ENCODE measurements around the gene GADD45GIP1.
A peak's percentile ranks its signal among the peaks of the same experiment; 100 is the strongest.
"Not testable (repeated sequence)": the region's sequence is repeated elsewhere in the genome, so short reads cannot be mapped to it uniquely, and the experiment has no call there.

Gene GADD45GIP1

DNA sequence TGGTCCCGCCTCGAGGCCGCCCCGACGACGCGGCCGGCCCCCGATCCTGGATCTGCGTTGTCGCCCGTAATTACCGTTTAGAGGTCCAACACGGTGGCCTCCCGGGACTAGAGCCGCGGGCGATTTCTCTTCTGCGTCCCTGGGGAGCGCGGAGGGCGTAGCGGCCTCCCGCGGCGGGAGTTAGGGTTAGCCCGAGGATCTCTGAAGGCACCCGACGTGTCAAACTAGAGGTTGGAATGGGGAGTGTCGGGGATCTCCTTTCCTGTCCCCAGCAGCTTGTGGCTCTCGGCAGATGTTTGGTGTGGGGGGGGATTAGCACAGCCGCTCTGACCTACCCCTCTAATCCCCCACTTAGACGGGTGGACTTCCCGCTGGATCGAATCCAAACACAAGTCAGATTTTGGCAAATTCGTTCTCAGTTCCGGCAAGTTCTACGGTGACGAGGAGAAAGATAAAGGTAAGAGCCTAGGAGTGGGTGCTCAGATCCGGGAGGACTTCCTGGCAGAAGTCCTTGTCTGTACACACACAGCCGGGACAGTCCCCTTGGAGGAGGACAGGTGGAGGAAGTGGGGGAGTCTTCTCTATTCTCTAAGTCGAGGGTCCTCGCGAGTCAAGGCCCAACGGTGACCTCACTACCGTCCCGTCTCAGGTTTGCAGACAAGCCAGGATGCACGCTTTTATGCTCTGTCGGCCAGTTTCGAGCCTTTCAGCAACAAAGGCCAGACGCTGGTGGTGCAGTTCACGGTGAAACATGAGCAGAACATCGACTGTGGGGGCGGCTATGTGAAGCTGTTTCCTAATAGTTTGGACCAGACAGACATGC lies 18.0 kb downstream of the GADD45GIP1 start:
- DNase-seq = no peak

DNA sequence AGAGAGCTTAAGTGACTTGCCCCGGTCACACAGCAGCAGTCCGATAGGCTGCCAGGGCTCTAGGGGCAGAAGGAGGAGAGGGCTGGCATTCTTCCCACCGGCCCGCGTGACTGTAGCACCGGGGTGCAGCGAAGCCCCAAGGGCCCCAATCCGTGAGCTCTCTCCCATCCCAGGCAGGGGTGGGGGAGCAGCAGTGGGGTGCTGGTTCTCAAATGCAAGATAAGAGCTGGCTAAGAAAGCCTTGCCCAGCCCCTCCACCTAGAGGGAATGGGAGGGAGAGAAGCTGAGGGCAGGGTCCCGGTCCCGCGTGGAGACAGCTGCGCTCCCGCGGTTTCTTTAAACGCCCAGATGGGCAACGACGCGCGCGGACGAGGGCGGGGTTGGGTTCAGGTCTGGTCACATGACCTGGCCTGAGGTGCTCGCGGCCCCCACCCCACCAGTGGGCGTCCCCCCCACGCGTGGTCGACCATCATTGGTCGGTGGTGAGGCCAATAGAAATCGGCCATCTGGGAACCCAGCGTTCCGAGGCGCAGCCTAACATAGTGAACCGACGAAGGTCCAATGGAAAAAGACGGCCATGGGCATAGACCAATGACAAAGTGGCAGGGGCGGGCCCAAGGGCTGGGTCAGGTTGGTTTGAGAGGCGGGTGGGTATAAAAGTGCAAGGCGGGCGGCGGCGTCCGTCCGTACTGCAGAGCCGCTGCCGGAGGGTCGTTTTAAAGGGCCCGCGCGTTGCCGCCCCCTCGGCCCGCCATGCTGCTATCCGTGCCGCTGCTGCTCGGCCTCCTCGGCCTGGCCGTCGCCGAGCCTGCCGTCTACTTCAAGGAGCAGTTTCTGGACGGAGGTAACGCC lies 18.9 kb downstream of the GADD45GIP1 start, which contains the start of gene CALR:
CALR (plus strand) TSS at position 683 of the 852 bp plus-strand sequence; CDS start at position 754, 71 bp downstream.
- DNase-seq = peak; percentile 98

DNA sequence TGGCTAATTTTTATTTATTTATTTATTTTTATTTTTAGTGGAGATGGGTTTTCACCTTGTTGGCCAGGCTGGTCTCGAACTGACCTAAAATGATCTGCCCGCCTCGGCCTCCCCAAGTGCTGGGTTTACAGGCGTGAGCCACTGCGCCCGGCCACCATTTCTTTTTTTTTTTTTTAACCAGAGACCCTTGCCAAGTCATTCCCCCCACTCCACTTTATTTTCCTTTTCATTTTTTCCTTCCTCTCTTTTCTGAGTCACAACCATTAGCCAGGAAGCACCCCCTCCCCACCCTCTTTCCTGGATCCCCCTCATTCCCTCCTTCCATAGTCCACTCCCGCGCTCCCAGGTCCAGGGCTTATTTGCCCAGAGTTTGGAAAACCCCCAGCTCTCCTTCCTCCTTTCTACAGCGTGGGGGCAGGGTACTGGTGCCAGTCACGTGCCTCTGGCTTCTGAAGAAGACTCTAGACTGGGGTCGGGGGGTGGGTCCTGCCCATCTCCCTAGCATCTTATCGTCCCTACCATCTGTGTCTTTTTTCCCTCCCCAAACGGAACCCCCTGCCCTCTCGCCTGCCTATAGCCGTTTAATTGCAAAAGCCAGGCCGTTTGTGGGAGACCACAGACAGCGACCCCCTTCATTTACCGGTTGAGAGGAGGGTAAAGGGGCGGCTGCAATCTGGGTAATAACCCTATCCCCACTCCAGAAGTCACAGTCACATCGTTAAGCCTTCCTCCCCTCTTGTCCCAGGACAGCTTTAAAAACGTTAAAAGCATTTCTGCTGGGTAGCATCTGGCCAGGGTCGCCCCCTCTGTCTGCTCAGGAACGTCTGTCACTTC lies 19.7 kb downstream of the GADD45GIP1 start:
- no peak for DNase-seq

DNA sequence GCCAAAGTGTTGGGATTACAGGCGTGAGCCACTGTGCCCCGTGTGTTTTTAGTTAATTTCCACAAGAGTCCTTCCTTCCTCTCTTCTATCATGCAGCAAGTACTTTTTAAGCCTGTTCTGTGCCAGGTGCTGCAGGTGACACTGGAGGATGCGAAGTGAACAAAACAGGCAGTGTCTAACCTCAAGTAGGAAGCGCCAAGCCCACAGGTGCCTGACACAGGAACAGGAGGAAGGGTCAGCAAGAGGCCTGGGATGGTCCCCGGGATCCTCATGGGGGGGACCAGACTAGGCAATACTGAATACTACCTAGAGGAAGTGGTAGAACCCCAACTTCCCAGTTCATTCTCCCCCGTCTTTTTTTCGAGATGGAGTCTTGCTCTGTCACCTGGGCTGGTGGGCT lies 20.4 kb downstream of the GADD45GIP1 start:
- DNase-seq = no peak

DNA sequence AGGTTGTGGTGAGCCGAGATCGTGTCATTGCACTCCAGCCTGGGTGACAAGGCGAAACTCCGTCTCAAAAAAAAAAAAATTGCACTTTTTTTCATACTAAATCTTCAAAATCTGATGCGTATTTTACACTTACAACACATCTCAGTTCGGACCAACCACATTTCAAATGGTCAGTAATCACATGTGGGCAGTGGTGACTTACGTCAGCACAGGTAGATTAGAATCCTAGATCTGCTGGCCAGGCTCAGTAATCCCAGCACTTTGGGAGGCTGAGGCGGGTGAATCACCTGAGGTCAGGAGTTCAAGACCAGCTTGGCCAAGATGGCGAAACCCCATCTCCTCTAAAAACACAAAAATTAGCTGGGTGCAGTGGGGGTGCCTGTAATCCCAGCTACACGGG lies 22.0 kb downstream of the GADD45GIP1 start:
- DNase-seq = no peak

DNA sequence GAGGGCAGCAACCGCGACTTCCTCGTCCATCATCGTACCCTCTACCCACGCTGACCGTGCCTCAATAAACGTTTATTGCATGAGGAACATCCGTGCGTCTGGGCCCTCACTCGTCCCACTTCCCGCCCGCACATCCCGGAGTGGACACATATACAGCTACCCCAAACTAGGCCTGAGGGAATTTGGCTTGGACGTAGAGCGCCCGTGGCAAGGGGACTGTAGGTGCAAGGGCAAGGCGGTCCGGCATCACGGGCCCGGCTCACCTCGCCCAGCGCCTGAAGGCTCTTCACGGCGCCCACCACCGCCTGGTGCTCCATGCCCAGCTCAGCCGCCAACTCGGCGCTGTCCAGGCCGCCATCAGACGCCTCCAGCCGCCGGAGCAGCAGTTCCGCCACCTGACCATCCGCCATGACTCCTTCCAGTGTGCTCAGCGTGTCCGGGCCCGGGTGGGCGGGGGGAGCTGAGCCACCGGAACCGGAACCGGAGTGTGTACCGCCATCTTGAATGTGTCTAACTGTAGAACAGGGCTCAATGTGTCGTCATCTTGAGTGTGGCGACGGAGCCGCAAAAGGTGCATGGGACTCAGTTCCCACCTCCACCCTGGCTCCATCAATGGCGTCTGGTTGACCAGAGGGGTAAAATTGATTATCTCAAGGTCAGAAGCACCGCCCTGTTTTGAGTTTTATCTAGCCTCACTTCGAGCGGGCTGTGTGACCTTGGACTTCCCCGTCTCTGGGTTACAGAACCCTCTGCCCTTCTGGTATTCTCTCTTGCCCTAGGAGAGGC lies 23.5 kb downstream of the GADD45GIP1 start, which contains the start of gene FARSA:
FARSA (minus strand) TSS at position 425 of the 786 bp plus-strand sequence; CDS start at position 410, 15 bp downstream.
- DNase-seq = peak; percentile 89

DNA sequence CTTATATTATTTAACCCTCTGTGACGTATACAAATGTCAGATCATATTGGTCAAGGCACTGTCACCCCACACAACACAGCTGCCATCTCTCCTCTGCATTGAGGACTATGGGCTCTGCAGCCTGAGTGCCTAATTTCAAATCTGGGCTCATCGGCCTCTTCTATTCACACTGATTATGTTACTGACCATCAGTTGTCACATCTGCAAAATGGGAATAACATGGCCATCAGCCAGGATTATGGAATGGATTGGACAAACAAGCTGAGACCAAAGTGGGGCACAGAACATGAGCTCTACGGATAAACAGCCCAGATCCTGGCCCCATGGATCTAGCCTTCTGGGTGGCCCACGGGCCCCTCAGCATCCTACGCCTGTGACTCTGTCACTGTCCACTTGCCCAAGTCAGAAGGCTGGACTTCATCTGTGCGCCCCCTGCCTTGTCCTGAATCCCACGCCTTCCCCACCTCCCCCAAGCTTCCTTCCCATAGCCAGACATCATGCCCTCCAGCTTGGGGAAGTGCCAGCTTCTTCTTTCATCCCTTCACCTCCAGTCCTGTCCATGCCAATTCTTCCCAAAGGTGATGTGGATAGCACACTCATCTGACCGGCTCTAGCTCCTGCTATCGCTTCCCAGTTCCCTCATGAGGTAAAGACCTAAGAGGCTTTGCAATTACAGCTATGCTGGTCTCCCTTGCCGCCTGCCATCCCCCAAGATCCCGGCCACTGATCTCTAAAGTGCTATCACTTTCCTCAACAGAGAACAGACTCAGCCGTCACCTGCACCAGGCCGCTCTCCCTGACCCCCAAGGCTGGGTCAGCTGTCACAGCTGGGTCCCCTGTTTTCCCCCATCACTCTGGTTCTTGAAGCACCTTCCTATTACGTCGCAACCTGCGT lies 24.4 kb downstream of the GADD45GIP1 start:
- no peak for DNase-seq

DNA sequence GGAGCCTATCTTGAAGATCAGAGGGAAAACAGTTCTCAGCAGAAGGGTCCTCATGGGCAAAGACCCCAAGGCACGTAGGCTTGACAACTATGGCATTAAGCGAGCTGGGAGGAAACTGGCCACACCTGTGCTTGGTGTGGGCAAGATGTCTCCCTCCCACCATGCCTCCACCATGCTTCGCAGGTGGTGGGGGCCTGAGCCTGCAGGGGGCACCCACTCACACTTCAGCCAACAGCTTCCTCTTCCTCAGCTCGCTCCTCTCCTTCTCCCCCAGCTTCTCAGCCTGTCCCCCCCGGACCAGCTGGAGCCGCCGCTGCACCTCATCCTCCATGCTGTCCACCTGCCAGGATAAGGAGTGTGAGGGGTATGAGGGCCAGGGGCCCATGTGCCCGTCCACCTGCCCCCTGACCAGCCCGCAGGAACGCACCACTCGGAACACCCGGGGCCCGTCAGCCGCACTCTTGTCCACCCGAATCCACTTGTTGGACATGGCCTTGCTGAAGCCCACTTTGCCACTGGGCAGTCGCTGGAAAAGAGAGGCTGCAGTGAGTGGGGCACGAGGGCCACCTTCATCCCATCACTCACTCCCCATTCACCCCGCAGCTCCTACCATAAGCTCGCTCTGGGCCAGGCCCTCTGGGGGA lies 26.9 kb downstream of the GADD45GIP1 start:
- DNase-seq = no peak

DNA sequence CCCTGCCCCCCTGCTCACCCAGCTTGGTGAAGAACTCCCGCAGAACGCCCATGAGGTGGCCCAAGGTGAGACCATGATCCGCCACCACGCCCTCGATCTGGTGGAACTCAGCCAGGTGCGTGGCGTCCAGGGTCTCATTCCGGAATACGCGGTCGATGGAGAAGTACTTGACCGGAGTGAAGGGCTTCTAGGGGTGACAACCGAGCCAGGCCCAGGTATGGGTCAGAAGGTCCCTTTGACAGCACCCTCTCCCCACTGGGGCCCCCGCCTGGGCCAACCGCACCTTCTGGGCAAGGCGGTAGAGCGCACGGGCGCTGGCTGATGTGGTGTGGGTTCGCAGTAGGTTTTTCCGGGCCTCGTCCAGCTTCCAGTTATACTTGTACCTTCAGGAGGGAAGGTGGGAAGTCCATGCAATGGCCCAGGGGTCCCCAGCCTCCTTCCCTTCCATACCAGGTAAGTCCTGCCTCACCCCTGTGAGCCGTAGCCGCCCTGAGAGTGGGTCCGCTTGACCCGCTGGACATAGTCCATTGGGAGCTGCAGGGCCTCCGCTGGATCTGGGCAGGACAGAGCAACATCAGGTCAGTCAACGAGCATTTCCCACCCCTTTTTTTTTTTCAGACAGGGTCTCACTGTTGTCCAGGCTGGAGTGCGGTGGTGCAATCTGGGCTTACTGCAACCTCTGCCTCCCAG lies 32.3 kb downstream of the GADD45GIP1 start:
- no peak for DNase-seq

DNA sequence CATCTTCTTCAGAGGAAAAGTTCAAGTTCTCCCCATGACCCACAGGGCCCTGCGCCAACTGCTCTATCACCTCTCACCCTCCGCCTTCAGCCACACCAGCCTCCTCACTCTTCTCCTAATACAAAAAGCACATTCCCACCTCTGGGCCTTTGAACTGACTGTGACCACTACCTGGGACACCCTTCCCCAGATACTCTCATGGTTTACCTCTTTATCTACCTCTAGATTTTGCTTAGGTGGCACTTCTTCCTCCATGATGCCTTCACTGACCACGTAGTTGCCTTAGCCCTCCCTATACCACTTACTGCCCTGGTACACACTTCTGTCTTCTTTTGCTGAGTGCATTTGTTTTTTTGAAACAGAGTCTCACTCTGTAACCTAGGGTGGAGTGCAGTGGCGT lies 34.1 kb downstream of the GADD45GIP1 start:
- no peak for DNase-seq

DNA sequence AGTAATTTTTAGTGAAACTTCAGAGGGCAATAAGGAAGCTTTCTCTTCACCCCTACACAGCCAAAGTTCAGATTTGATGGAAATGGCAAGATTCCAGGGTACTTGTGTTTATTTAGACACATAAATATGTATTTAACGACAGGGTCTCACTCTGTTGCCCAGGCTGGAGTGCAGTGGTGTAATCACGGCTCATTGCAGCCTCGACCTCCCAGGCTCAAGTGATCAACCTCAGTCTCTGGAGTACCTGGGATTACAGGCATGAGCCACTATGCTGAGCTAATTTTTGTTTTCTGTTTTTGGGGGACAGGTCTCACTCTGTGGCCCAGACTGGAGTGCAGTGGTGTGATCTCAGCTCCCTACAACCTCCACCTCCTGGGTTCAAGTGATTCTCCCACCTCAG lies 36.0 kb downstream of the GADD45GIP1 start:
- no peak for DNase-seq

DNA sequence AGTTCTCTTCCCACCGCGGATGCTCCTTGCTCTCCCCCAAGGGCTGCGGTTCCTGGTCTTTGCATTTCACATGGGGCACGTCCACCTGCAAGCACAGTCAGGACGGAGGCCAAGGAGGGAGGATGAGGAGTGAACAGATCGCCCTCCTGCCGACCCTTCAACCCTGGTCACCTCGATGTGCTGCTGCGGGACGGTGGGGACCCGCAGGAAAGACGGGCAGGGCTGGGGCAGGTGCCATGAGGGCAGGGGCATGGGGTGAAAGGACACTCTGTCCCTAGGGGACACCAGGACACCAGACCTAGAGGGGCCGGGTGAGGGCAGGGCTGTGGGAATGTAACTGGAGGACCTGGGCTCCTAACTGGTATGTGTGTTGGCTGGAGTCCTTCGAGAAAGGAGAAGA lies 38.8 kb downstream of the GADD45GIP1 start:
- no peak for DNase-seq

DNA sequence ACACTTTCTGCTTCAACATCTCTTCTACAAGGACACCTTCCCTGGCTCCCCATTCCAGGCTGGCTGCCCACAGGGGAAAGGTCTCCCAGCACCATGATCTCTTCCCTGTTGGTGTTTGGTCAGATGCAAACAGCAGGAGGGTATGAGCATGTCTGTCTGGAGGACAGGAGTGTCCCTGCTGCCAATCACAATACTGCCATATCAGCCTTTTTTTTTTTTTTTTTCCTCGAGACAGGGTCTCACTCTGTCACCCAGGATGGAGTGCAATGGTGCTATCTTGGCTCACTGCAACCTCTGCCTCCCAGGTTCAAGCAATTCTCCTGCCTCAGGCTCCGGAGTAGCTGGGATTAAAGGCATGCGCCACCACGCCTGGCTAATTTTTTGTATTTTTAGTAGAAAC lies 41.2 kb downstream of the GADD45GIP1 start:
- DNase-seq = not testable (repeated sequence)

DNA sequence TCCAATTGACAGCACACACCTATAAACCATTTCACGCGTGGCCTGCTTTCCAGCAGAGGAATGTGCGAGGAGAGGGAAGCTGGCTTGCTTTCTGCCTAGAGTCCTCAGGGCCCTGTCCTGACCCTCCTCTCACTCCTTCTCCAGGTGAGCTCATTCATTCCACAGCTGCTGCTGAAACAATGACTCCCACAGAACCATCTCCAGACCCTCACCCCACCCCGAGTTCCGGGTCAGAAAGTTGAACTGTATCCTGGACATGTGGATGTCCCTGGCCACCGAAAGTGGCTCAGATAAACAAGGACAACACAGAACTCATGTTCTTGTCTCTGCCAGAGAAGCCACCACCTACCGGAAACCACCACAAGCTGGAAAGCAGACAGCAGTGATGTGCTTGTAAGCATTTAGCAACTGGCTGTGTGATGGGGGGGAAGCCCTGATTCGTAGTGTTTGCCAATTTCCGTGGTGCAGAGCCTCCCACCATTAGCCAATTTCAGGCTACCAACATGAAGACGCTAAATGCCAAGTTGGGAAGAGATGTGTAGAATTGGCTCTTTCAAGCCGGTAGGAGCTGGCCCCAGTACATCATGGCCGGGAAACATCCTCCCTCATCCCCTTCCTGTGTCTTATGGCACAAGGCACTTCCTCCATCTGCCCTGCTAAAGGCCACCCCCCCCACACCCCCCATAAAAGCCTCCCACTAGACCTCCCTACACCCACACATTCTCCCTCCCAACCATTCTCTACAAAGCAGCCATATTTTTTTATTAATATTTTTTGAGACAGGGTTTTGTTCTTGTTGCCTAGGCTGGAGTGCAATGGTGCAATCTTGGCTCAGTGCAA lies 43.0 kb downstream of the GADD45GIP1 start:
- no peak for DNase-seq

DNA sequence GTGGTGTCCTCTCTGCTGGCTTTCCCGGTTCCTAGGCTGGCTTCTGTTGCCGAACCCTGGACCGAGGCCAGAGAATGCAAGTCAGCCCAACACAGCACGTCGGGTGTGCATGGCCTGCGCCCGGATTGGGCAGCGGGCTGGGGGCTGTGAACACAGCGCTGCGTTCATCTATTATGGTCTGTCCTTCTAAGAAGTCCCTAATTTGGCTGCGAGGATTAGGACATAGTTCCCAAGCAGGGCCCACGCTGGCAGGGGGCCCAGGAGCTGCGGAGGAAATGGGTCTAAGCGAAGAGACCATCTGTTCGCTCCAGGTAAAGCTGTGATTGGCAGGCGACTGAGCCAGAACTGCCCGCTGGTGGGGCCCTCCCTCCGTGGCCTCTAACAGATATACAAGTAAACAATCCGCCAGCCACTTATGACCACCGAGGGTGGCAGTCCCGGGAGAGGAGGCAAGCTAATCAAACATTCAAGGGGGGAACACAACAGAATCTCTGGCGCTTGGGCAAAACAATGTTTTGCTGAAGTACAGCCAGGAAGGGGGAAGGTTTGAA lies 43.9 kb downstream of the GADD45GIP1 start:
- peak; percentile 96 for DNase-seq

DNA sequence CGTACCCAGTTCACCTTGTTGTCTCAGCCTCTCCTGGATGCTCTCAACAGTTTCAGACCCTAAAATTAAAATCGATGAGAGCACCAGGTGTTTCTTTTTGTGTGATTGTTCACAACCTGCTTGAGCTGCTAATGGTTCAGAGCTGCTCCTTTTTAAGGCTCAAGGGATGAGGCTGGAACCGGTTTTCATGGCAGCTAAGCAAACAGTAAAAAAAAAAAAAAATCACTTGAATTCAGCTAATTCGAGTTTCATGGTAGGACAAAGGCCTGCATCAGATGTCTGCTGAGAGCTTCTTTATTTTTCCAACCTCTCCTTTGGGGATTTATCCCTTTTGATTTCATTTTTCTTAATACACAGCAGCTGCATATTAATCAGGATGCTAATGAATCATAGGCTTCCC lies 44.5 kb downstream of the GADD45GIP1 start:
- DNase-seq = peak; percentile 91

DNA sequence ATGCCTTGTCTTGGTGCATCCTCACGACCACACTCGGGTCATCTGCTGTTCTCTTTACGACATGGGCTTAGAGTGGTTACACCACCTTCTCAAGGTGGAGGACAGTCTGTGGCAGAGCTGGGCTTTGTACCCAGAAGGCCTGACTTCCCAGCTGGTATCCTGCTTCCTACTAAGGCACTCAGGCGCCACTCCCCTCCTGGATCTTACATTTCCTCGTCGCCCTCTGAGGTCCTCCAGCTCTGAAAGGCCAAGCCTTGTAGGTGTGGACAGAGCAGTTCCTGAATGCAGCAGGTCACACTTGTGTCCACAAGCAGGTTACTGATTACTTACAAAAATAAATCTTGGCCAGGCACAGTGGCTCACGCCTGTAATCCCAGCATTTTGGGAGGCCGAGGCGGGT lies 49.9 kb downstream of the GADD45GIP1 start:
- no peak for DNase-seq

Measured in NCI-H774 (cell line).